ENCODE data around the gene RAPGEF1.

DNA sequence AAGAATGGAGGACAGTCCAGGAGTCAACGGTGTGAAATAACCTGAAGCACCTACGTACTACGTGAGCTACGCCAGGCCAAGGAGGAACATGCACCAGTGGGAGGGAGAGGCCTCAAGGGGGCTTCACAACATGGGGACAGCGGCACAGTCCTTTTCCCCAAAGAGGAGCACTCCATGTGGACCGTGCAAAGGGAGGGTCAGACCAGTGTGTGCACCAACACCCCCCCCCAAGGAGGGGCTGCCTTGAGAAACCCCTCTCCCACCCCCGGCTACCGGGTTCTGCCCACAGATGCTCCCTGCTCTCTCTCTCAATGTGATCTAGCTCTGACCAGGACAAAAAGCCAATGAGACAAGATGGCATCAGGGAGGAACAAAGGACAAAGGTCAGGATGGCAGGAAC, 126.0 kb downstream of the RAPGEF1 start:
- TF ChIP-seq SIN3A (IDR thresholded peaks at IDR 0.05; ENCODE audit: borderline replicate concordance, insufficient read depth, low read length) (no peak), TAF1 (IDR thresholded peaks at IDR 0.05; ENCODE audit: borderline replicate concordance, insufficient read depth, low read length) (no peak), POLR2AphosphoS5 (IDR thresholded peaks at IDR 0.05; ENCODE audit: low read depth, low read length) (no peak)
- TF ChIP-seq, protein P1, sequence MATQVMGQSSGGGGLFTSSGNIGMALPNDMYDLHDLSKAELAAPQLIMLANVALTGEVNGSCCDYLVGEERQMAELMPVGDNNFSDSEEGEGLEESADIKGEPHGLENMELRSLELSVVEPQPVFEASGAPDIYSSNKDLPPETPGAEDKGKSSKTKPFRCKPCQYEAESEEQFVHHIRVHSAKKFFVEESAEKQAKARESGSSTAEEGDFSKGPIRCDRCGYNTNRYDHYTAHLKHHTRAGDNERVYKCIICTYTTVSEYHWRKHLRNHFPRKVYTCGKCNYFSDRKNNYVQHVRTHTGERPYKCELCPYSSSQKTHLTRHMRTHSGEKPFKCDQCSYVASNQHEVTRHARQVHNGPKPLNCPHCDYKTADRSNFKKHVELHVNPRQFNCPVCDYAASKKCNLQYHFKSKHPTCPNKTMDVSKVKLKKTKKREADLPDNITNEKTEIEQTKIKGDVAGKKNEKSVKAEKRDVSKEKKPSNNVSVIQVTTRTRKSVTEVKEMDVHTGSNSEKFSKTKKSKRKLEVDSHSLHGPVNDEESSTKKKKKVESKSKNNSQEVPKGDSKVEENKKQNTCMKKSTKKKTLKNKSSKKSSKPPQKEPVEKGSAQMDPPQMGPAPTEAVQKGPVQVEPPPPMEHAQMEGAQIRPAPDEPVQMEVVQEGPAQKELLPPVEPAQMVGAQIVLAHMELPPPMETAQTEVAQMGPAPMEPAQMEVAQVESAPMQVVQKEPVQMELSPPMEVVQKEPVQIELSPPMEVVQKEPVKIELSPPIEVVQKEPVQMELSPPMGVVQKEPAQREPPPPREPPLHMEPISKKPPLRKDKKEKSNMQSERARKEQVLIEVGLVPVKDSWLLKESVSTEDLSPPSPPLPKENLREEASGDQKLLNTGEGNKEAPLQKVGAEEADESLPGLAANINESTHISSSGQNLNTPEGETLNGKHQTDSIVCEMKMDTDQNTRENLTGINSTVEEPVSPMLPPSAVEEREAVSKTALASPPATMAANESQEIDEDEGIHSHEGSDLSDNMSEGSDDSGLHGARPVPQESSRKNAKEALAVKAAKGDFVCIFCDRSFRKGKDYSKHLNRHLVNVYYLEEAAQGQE (IDR thresholded peaks at IDR 0.05; ENCODE audit: insufficient read depth in 1 of 2, low read depth in 2 of 2, low read length in 2 of 2): no peak
